ENCODE data around the gene ZCCHC24. TPM values are rescaled to one million over a fixed set of nuclear protein-coding genes. Genes with fewer than 3 reads are reported as not detected.

The ZCCHC24 gene
- total and polyA plus RNA-seq, 5 donors from 2014 or later = 0.25 to 1.8 (median 0.76) TPM

GRCh38 chr10:79355420-79356017, 89.9 kb downstream of the ZCCHC24 start:
- peaks cover 0 to 22% (median 15%) of the 10 kb centered on the region in 4 donors for H3K4me1 Mint-ChIP-seq
- no peak overlapping the region for H3K27ac ChIP-seq (ENCODE audit: insufficient read depth, low read length, poor library complexity, severe bottlenecking)
- H3K27ac Mint-ChIP-seq = peak overlapping the region in 1 of 3 donors; percentile 23
- H3K36me3 Mint-ChIP-seq = peaks cover 51% of the 10 kb centered on the region
- DNase-seq = no peak
- H3K27me3 ChIP-seq (ENCODE audit: control insufficient read depth, insufficient read depth, low read length) = no peaks in the 10 kb centered on the region
- H3K27me3 Mint-ChIP-seq = no peaks in the 10 kb centered on the region
- H3K9me3 ChIP-seq (ENCODE audit: control insufficient read depth in 2 of 2, low read length in 2 of 2) = no peaks in the 10 kb centered on the region
- H3K9me3 Mint-ChIP-seq = no peaks in the 10 kb centered on the region
- H3K4me3 Mint-ChIP-seq = no peak overlapping the region
- peaks cover 48% of the 10 kb centered on the region for H3K36me3 ChIP-seq (ENCODE audit: control insufficient read depth, insufficient read depth, low read length)
- no peak for ATAC-seq (ENCODE audit: low read depth in 2 of 2)
- no peak overlapping the region for H3K4me3 ChIP-seq (ENCODE audit: low read depth, low read length)
- H3K4me1 ChIP-seq (ENCODE audit: control insufficient read depth, insufficient read depth, low read length, poor library complexity, severe bottlenecking) = no peaks in the 10 kb centered on the region

DNA sequence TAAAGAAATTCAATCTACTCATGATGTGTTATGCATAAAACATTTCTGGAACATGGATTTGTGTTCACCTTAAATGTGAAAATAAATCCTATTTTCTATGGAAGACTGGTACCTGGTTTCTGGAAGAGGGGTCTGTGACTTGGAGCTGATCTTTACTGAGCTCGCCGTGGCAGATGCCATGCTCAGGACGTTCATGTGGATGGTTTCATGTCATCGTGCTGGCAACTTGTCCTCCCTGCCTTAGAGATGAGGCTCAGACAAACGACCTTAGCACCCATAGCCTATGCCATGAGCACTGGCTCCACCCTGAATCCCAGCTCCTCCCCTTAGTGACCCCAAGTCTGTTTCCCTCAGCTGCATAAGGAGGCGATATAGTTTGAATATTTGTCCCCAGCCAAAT, 90.8 kb downstream of the ZCCHC24 start:
- H3K27me3 ChIP-seq (ENCODE audit: control insufficient read depth, insufficient read depth, low read length) = no peaks in the 10 kb centered on the region
- peaks cover 0 to 25% (median 17%) of the 10 kb centered on the region in 4 donors for H3K4me1 Mint-ChIP-seq
- no peak for DNase-seq
- H3K27me3 Mint-ChIP-seq = no peaks in the 10 kb centered on the region
- ATAC-seq (ENCODE audit: low read depth in 2 of 2) = no peak
- no peaks in the 10 kb centered on the region for H3K9me3 Mint-ChIP-seq
- no peak overlapping the region for H3K4me3 ChIP-seq (ENCODE audit: low read depth, low read length)
- H3K36me3 ChIP-seq (ENCODE audit: control insufficient read depth, insufficient read depth, low read length) = peaks cover 57% of the 10 kb centered on the region
- peaks cover 3% of the 10 kb centered on the region for H3K4me1 ChIP-seq (ENCODE audit: control insufficient read depth, insufficient read depth, low read length, poor library complexity, severe bottlenecking)
- no peaks in the 10 kb centered on the region for H3K9me3 ChIP-seq (ENCODE audit: control insufficient read depth in 2 of 2, low read length in 2 of 2)
- H3K36me3 Mint-ChIP-seq = peaks cover 59% of the 10 kb centered on the region
- H3K27ac ChIP-seq (ENCODE audit: insufficient read depth, low read length, poor library complexity, severe bottlenecking) = no peak overlapping the region
- peak overlapping the region in 1 of 4 donors; percentile 29 for H3K4me3 Mint-ChIP-seq
- peak overlapping the region in 1 of 3 donors; percentile 61 for H3K27ac Mint-ChIP-seq

GRCh38 chr10:79354141-79354540, 91.3 kb downstream of the ZCCHC24 start:
- H3K9me3 Mint-ChIP-seq = no peaks in the 10 kb centered on the region
- H3K27me3 Mint-ChIP-seq = no peaks in the 10 kb centered on the region
- no peaks in the 10 kb centered on the region for H3K27me3 ChIP-seq (ENCODE audit: control insufficient read depth, insufficient read depth, low read length)
- peaks cover 4% of the 10 kb centered on the region for H3K4me1 ChIP-seq (ENCODE audit: control insufficient read depth, insufficient read depth, low read length, poor library complexity, severe bottlenecking)
- no peak overlapping the region for H3K27ac ChIP-seq (ENCODE audit: insufficient read depth, low read length, poor library complexity, severe bottlenecking)
- H3K4me1 Mint-ChIP-seq = peaks cover 0 to 28% (median 21%) of the 10 kb centered on the region in 4 donors
- H3K9me3 ChIP-seq (ENCODE audit: control insufficient read depth in 2 of 2, low read length in 2 of 2) = no peaks in the 10 kb centered on the region
- DNase-seq (no peak), ATAC-seq (ENCODE audit: low read depth in 2 of 2) (no peak)
- H3K36me3 ChIP-seq (ENCODE audit: control insufficient read depth, insufficient read depth, low read length) = peaks cover 60% of the 10 kb centered on the region
- H3K4me3 Mint-ChIP-seq = peak overlapping the region in 1 of 4 donors; percentile 29
- H3K4me3 ChIP-seq (ENCODE audit: low read depth, low read length) = no peak overlapping the region
- H3K36me3 Mint-ChIP-seq = peaks cover 62% of the 10 kb centered on the region
- H3K27ac Mint-ChIP-seq = no peak overlapping the region

GRCh38 chr10:79353726-79354125, 91.7 kb downstream of the ZCCHC24 start:
- DNase-seq = no peak
- no peaks in the 10 kb centered on the region for H3K9me3 ChIP-seq (ENCODE audit: control insufficient read depth in 2 of 2, low read length in 2 of 2)
- no peak overlapping the region for H3K27ac ChIP-seq (ENCODE audit: insufficient read depth, low read length, poor library complexity, severe bottlenecking)
- no peaks in the 10 kb centered on the region for H3K9me3 Mint-ChIP-seq
- H3K27ac Mint-ChIP-seq = no peak overlapping the region
- H3K27me3 Mint-ChIP-seq = no peaks in the 10 kb centered on the region
- ATAC-seq (ENCODE audit: low read depth in 2 of 2) = no peak
- no peak overlapping the region for H3K4me3 Mint-ChIP-seq
- peaks cover 0 to 32% (median 23%) of the 10 kb centered on the region in 4 donors for H3K4me1 Mint-ChIP-seq
- H3K36me3 Mint-ChIP-seq = peaks cover 62% of the 10 kb centered on the region
- H3K4me3 ChIP-seq (ENCODE audit: low read depth, low read length) = no peak overlapping the region
- no peaks in the 10 kb centered on the region for H3K27me3 ChIP-seq (ENCODE audit: control insufficient read depth, insufficient read depth, low read length)
- peaks cover 60% of the 10 kb centered on the region for H3K36me3 ChIP-seq (ENCODE audit: control insufficient read depth, insufficient read depth, low read length)
- peaks cover 9% of the 10 kb centered on the region for H3K4me1 ChIP-seq (ENCODE audit: control insufficient read depth, insufficient read depth, low read length, poor library complexity, severe bottlenecking)

DNA sequence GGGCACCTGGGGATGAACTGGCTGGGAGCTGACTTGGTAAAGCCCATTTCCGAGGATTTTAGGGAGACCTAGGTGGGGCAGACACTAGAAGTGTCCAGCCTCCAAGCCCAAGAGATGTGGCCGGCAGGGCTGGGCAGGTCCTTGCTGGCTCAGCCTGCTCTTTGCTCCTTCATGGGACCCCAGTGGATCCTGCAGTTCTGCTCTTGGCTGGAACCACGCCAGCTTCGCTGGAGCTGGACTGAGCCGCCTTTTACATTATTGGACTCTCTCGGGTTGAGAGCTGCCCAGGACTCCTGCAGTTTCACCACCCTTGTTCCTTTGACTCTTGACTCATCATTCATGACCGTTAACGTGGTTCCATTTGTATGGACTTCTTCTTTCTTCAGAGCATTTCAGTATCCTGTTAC, 92.4 kb downstream of the ZCCHC24 start:
- ATAC-seq (ENCODE audit: low read depth in 2 of 2) (no peak), DNase-seq (no peak)
- no peak overlapping the region for H3K27ac Mint-ChIP-seq
- Histone ChIP-seq H3K4me1 (ENCODE audit: control insufficient read depth, insufficient read depth, low read length, poor library complexity, severe bottlenecking) (peaks cover 16% of the 10 kb centered on the region), H3K27me3 (ENCODE audit: control insufficient read depth, insufficient read depth, low read length) (no peaks in the 10 kb centered on the region), H3K4me3 (ENCODE audit: low read depth, low read length) (no peak overlapping the region), H3K36me3 (ENCODE audit: control insufficient read depth, insufficient read depth, low read length) (peaks cover 60% of the 10 kb centered on the region), H3K9me3 (ENCODE audit: control insufficient read depth in 2 of 2, low read length in 2 of 2) (no peaks in the 10 kb centered on the region), H3K27ac (ENCODE audit: insufficient read depth, low read length, poor library complexity, severe bottlenecking) (no peak overlapping the region)
- H3K4me3 Mint-ChIP-seq = peak overlapping the region in 2 of 4 donors; percentile 21 to 54
- H3K36me3 Mint-ChIP-seq = peaks cover 62% of the 10 kb centered on the region
- peaks cover 0 to 36% (median 28%) of the 10 kb centered on the region in 4 donors for H3K4me1 Mint-ChIP-seq
- H3K9me3 Mint-ChIP-seq = no peaks in the 10 kb centered on the region
- H3K27me3 Mint-ChIP-seq = no peaks in the 10 kb centered on the region

GRCh38 chr10:79352035-79352877, 93.2 kb downstream of the ZCCHC24 start:
- Mint-ChIP-seq H3K27ac (peak overlapping the region in 1 of 3 donors; percentile 76), H3K27me3 (no peaks in the 10 kb centered on the region), H3K4me3 (peak overlapping the region in 2 of 4 donors; percentile 21 to 54), H3K4me1 (peaks cover 0 to 40% (median 28%) of the 10 kb centered on the region in 4 donors), H3K36me3 (peaks cover 57% of the 10 kb centered on the region), H3K9me3 (no peaks in the 10 kb centered on the region)
- DNase-seq = no peak
- H3K36me3 ChIP-seq (ENCODE audit: control insufficient read depth, insufficient read depth, low read length) = peaks cover 60% of the 10 kb centered on the region
- no peaks in the 10 kb centered on the region for H3K27me3 ChIP-seq (ENCODE audit: control insufficient read depth, insufficient read depth, low read length)
- peaks cover 20% of the 10 kb centered on the region for H3K4me1 ChIP-seq (ENCODE audit: control insufficient read depth, insufficient read depth, low read length, poor library complexity, severe bottlenecking)
- no peak overlapping the region for H3K27ac ChIP-seq (ENCODE audit: insufficient read depth, low read length, poor library complexity, severe bottlenecking)
- no peaks in the 10 kb centered on the region for H3K9me3 ChIP-seq (ENCODE audit: control insufficient read depth in 2 of 2, low read length in 2 of 2)
- no peak for ATAC-seq (ENCODE audit: low read depth in 2 of 2)
- no peak overlapping the region for H3K4me3 ChIP-seq (ENCODE audit: low read depth, low read length)

- Mint-ChIP-seq H3K4me1 (peaks cover 0 to 44% (median 28%) of the 10 kb centered on the region in 4 donors), H3K36me3 (peaks cover 51% of the 10 kb centered on the region), H3K27me3 (no peaks in the 10 kb centered on the region), H3K4me3 (peak overlapping the region in 2 of 4 donors; percentile 22 to 69), H3K9me3 (no peaks in the 10 kb centered on the region), H3K27ac (no peak overlapping the region)
- Histone ChIP-seq H3K27me3 (ENCODE audit: control insufficient read depth, insufficient read depth, low read length) (no peaks in the 10 kb centered on the region), H3K4me3 (ENCODE audit: low read depth, low read length) (no peak overlapping the region), H3K4me1 (ENCODE audit: control insufficient read depth, insufficient read depth, low read length, poor library complexity, severe bottlenecking) (peaks cover 25% of the 10 kb centered on the region), H3K9me3 (ENCODE audit: control insufficient read depth in 2 of 2, low read length in 2 of 2) (no peaks in the 10 kb centered on the region), H3K27ac (ENCODE audit: insufficient read depth, low read length, poor library complexity, severe bottlenecking) (no peak overlapping the region), H3K36me3 (ENCODE audit: control insufficient read depth, insufficient read depth, low read length) (peaks cover 57% of the 10 kb centered on the region)
- no peak for DNase-seq
- ATAC-seq (ENCODE audit: low read depth in 2 of 2) = no peak
Measured at GRCh38 chr10:79351332-79351731, 94.1 kb downstream of the ZCCHC24 start.
